Measurements from ENCODE around the gene ORC3. TPM values are rescaled to one million over a fixed set of nuclear protein-coding genes. Genes with fewer than 3 reads are reported as not detected.
"Not testable (repeated sequence)": the region's sequence is repeated elsewhere in the genome, so short reads cannot be mapped to it uniquely, and the experiment has no call there.

ORC3 gene
- total RNA-seq, 1 donor from 2014 or later: 34.9 TPM

DNA sequence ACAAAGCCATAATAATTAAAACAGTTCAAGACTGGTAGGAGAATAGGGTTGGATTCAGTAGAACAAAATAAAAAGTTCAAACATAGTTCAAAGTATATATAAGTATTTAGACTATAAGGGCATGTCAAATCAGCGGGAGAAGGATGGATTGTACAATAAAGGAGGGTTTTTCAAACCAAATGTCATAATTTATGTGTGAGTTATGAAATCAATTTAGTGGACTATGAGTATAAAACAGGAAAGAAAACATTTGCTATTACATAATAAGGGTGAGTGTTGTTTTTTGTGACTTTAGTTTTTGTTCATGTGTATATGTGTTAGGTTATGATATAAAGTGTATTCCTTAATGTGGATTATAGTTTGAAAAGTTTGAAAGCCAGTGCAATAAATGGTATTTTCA lies 10.6 kb downstream of the ORC3 start:
- no peak for DNase-seq (ENCODE audit: low spot score)

DNA sequence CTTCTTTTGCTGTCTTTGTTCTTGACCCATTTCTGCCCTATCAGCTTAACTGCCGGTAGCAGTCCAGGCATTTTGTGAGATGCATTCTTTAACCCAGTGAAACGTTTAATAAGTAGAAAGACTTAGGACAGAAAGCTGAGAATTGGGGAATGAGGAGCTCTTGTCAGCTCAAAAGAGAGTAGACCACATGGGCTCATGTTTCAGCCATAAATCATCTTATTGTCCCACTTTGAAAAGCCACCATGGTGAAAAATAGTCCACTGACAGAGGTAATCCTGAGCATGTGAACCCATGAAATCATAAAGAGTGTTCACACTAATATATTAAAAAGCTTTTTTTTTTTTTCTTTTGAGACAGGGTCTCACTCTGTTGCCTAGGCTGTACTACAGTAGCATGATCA lies 16.3 kb downstream of the ORC3 start:
- DNase-seq (ENCODE audit: low spot score): no peak

DNA sequence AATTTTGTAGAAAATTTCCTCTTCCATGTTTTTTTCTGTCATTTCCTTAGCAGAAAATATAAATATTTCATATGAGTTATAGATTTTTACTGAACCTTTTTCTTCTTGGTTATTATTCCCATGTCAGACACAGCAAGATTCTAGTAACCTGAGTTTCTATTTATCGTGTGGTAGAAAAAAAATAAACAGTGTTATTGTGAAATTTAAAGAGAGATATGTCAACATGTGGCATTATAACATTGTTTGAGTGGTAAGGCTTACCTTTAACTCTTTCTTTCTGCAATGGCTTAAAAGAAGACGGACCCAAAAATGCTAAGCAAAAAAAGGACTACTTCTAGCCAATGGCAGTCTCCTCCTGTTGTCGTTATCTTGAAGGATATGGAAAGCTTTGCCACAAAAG lies 18.9 kb downstream of the ORC3 start:
- no peak for DNase-seq (ENCODE audit: low spot score)

DNA sequence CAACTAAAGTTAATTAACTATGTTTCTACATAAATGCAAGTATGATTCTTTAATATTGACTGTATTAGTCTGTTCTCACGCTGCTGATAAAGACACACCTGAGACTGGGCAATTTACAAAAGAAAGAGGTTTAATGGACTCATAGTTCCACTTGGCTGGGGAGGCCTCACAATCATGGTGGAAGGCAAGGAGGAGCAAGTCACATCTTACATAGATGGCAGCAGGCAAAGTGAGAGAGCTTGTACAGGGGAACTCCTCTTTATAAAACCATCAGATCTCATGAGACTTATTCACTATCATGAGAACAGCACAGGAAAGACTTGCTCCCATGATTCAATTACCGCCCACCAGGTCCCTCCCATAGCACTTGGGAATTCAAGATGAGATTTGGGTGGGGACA lies 23.1 kb downstream of the ORC3 start:
- not testable (repeated sequence) for DNase-seq (ENCODE audit: low spot score)

DNA sequence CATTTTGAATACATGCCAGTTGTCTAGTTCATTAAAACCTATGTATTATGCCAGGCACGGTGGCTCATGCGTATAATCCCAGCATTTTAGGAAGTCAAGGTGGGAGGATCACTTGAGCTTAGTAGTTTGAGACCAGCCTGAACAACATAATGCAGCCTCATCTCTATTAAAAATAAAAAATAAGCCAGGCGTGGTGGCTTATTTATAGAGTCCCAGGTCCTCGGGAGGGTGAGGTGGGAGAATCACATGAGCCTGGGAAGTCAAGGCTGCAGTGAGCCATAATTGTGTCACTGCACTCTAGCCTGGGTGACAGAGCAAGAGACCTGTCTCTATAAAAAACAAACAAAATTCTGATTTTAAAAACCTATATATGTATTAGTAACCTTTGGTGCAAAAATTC lies 27.5 kb downstream of the ORC3 start:
- DNase-seq (ENCODE audit: low spot score): no peak

DNA sequence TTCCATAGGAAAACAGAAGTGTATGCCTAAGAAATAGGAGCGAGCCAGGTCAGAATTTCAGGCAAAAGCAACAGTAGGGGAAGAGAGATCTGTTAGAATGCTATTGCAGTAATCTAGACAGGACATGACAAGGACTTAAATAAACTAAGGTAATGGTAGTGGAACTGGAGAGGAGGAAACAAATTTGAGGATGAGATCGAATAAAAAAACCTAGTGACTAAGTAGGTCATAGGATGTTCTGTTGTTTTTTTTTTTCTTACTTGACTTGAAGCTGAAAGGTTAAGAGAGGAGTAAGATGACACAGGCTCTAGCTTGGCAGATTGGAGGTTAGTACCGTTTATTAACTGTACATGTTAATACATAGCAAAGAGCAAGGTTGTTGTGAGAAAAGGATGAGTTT lies 28.6 kb downstream of the ORC3 start:
- no peak for DNase-seq (ENCODE audit: low spot score)

DNA sequence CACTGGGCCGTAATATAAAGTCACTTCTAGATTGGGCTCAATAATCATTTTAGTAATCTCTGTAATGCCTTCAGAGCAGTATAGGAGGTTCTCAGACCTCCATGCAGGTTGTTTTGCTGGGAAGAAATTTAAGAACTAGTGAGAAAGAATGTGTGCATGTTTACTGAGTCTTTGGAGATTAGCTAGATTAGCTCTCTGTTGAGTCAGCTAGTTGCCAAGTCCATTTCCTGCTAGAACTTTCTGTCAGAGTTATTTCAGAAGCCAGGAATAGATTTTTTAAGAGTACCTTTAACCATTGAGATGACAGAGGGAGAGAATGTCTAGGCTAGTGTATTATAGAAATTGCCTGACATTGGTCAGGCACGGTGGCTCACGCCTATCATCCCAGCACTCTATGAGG lies 33.3 kb downstream of the ORC3 start:
- DNase-seq (ENCODE audit: low spot score): no peak

DNA sequence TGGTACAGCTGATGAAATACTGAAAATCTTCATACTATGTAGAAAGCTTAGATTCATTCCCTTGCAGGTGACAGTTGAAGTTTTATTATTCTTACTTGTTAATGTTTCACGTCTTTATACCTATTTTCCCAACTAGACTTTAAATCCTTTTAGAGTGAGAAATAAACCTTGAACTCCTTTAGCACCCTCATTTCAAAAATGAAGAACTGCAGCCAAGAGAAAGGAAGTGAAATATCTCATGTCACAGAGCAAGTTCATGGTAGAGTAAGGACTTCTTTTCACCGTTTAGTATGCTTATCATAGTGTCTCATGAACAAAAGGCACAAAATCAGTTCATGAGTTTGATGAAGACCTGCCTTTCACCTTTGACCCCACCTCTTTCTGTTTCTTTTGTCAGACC lies 38.5 kb downstream of the ORC3 start:
- no peak for DNase-seq (ENCODE audit: low spot score)

DNA sequence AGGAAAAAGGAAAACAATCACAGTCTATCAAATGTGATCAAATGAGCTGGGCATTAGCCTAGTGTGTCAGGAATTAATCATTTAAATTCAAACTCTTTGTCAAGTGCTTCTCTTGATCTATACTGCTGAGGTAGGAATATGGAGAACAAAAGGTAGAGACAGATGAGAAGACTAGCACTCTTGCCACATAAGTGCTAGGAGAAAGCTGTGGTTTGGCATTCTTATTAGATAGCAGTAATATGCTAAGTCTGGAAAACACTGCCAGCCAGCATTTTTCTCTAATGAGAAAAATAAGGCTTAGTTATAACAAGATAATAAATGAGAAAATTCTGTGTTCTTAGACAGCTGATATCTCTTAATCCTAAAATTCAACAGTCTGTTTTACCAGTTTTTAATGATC lies 38.9 kb downstream of the ORC3 start:
- DNase-seq (ENCODE audit: low spot score): no peak

DNA sequence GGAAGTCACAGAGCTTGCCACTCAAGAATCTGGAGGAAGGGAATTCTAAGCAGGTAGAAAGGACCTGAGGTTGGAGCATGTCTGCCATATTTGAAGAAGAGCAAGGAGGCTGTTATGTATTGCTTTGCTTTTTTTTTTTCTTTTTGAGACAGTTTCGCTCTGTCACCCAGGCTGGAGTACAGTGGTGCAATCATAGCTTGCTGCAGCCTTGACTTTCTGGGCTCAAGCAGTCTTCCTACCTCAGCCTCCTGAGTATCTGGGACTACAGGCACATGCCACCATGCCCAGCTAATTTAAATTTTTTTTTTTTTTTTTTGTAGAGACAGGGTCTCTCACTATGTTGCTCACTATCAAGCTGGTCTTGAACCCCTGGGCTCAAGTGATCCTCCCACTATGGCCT lies 40.8 kb downstream of the ORC3 start:
- DNase-seq (ENCODE audit: low spot score): no peak

DNA sequence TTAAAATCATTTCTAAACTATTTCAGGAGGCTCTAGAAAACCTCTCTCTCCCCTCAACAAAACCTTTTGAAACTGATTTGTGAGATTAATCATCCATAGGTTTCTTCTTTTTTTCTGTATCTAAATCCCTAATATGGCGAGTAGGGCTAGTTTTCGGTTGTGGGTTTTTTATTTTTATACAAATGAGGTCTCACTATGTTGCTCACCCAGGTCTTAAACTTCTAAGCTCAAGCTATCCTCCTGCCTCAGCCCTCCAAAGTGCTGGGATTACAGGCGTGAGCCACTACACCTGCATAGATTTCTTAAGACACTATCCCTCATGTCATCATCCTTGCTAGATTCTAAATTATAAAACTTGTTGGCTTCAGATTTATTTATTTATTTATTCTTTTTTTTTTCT lies 43.9 kb downstream of the ORC3 start:
- DNase-seq (ENCODE audit: low spot score): no peak

DNA sequence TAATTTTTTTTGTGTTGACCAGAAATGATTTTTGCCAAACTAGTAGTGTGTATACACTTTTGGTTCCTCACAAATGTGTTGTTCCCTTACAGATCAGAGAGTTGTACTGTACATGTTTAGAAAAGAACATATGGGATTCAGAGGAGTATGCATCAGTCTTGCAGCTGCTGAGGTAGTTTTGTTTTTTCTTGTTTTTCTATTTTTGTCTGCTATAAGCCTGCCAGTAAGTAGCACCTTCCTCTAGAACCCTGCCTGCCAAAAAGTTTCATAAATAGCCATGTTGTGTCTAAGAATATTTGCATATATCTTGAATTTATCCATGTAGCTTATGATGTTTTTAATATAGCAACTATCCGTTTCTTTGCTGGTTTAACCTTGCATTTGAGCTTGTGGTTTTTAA lies 46.4 kb downstream of the ORC3 start:
- DNase-seq (ENCODE audit: low spot score): no peak

DNA sequence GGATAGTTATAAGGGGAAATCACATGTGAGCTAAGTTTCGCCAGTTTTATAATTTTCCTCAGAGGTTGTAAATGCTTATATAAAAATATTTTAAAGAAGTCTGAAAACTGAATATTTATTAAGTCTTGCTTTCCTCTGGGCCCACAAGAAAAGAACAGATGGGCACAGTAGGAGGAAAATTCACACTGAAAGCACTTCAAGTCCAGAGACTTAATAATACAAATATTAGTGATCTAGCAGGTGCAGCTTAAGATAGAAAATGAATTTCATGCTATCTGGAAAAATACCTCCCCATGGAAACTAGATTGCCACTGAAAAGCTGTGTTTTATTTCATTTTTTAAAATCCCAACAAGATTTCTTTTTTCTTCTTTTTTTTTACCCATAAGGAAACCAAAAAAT lies 47.2 kb downstream of the ORC3 start:
- DNase-seq (ENCODE audit: low spot score): no peak

DNA sequence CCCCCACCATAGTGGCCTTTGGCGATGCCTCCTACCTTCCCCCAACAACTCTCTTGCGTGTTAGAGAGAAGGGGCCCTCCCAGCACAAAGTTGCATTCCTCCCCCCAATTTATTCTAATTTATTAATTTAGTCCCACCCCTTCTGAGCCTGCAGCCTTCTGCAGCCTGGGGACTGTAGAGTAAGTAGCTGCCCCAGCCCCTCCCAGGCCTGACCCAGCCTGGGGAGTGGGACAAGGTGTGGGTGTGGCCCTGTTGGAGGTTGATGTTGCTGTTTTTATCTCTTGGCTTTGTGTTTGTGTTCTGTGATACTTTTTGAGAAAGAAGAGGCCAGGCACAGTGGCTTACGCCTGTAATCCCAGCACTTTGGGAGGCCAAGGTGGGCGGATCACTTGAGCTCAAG lies 49.4 kb downstream of the ORC3 start:
- no peak for DNase-seq (ENCODE audit: low spot score)

DNA sequence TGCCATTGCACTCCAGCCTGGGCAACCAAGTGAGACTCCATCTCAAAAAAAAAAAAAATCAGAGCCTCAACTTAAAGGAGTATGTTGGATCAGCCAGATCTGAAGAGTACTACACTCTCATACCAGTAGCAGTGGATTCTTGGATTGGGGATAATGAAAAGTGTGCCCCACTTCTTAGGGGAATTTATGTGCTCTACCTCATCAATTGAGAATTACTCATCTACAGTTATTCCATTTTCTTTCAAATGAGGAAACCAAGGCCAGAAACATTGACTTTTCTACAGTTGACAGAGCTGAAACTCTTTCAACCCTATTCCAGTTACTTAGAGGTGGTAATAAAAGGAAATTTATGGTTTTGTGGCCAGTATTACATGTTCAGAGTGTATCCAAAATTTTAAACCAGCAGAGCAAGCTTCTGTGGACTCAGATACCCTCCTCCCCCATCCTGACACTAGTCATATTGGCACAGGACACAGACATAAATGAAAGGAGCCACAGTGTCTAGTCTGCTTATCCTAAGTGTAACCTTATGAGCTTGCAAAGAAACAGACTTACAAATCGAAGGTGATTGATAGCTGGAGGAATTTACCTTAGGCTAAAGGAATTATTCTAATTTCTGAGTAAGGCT lies 51.2 kb downstream of the ORC3 start:
- no peak for DNase-seq (ENCODE audit: low spot score)

DNA sequence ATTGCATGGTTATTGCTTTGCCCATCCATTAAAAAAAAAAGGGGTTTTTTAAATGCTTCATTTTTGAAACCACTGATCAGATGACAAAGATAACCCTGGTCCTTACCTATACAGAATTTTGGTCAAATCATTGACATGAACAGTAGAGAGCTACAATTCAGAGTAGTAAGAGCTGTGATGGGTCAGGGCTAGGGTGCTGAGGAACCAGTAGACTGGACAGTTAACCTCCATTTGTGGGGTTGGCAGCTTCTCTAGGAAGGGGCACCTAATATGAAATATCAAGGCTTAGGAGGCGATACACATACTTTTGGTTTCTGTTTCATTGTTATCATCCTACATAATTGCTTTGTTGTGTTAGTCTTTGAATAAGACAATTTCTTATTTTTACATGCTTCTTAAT lies 55.1 kb downstream of the ORC3 start:
- no peak for DNase-seq (ENCODE audit: low spot score)

DNA sequence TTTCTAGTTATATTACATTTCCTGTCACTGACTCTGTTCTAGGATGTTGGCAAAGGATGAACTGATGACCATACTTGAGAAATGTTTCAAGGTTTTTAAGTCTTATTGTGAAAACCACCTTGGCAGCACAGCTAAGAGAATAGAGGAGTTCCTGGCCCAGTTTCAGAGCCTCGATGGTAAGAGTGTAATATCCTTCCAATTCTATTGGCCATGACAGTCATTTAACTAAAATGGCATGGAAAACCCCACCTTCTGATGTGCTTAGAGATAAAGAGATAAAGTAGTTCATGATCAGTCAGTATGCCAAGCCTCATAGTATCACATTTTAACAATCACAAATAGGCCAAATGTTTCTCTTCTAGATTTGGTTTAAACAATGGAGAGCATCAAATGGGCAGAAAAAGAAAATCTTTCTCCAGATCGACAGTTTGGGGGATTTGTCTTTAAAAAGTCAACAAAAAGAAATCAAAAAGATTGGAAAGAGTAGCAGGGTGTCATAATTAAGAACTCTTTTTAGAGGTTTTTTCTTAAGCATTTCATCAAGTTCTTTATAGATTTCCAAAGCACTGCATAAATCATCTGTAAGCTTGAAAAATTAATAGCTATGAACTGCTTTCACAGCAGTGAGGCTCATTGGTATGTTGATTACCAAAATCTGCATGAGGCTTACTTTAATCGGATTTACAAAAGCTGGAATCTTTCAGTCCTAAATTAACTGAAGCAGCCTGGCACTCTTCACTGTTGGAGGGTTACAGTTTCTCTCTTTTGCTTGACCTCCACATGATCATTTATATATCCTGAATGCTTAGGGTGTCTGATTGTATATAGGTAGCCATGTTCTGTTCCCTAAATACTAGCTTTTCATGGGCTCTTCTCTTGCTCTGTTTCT lies 63.4 kb downstream of the ORC3 start:
- no peak for DNase-seq (ENCODE audit: low spot score)

DNA sequence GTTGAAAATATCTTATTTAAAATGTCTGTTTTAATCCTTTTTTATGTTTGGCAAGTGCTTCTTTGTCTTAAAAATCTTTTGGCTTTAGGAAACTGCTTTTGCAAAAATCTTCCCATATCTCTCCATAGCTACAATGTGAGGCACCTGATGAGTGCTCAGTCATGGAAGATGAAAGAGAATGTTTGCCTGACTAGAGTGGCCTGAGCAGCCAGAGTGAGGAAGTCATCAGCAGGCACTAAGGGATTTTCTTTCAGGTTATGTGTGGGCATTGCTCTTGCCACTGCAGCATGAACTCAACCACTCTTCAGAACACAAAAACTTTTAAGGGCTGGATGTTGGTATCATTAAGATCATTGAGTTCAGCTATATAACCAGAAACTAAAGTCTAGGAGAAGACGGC lies 64.2 kb downstream of the ORC3 start:
- no peak for DNase-seq (ENCODE audit: low spot score)

DNA sequence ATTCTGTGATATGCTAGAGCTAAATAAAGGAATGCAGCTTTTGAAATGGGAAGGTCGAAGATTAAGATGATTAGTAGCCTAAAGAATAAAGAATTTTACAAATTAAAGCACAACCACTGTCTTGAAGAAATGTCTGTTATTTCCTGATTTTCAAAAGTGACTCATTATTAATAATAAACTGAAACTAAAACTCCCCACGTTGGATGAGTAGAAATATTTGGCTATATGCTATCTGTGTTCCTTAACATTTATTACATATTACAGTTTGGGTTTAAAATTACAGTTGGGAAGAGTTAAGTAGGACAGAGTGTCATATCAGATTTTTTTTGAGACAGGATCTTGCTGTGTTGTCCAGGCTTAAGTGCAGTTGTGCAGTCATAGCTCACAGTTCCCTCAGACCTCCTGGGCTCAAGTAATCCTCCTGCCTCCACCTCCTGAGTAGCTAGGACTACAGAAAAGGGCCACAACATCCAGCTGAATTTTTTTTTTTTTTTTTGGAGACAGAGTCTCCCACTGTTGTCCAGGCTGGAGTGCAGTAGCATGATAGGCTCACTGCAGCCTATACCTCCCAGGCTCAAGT lies 65.0 kb downstream of the ORC3 start:
- DNase-seq (ENCODE audit: low spot score): no peak

DNA sequence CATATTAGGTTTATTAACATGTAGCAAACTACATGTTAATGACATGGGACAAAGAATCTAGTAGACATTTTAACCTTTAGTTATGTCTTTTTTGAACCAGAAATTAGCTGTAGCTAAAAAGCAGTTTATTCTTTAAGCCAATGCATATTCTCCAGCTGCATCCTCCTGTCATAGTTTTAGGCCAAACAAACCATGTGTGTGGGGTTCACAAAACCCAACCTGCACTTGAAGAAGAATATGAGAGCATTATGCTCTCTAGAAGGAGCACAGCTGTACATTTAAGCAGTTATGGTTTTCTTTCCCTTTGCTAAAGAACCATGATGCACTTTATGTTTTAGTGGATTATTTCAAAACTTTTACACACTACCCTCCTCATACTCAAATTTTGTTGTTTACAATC lies 65.9 kb downstream of the ORC3 start:
- no peak for DNase-seq (ENCODE audit: low spot score)

DNA sequence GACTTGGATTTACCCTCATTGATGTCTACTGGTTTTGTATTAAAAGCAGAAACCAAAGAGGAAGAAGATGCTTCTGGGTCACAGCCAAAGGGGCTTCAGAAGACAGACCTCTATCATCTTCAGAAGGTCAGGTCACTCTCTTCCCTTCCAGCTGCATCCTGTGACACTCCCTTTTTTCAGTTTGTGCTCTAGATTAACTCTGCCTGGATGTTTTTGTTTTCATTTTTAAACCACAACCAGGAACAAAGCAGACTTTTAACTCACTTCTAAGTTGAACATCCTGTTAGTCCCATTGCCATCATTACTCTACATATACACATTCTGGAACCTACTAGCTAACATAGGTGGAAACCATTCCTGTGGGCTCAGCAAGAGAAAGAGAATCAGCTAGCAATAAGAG lies 66.9 kb downstream of the ORC3 start:
- no peak for DNase-seq (ENCODE audit: low spot score)

DNA sequence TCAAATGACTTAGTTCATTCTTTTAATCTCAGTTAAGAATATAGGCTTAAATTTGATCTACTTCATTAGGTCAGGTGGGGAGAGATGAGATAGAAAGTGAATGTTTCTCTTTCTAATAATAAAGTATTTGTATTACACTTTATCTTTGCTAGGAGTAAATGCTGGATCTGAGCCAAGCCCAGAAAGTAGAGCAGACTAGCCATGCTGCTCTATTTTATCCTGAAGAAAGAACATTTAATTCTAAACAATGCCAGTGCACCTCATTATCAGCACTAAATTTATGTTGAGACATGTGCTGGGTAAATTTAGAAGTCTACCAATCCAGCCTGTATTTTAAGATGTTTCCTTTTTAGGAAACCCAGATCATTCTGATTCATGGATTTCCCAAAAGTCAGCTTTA lies 68.6 kb downstream of the ORC3 start:
- DNase-seq (ENCODE audit: low spot score): no peak

DNA sequence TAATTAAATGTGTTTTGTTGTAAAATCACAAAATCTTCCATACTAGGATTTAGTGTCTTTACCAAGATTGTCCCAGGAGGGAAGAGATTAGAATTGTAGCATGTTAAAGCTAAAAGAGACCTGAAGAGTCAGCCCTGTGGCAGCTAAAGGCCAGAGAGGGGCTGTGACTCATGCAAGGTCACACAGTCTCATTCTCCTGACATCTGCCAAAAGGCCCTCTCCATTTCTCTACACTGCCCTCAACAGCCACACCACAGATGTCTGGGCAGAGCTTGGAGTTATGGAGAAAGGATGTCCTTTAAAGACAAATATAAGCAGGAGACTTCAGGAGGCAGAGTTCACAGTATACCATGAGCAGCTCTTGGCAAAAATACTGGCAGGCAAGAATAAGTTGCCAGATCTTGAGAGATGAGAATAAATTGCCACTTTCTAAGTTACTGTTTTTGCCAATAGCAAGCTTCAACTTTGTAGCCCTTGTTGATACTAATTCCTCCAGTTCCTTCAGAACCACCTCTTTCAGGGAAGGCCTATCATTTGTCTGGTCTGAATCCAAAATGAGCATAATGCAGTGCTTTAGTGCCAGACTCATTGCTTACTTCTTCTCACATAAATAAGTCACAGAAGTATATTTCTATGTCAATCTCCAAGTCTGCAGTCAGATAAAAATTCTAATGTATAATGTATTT lies 70.4 kb downstream of the ORC3 start:
- no peak for DNase-seq (ENCODE audit: low spot score)

All from ureter (tissue), 1 donor.